CD4-positive, alpha-beta T cell treated with Interleukin-6 for 4 hours (primary cell): ENCODE data around the gene PLSCR3.

ENCODE experiments used
- DNase-seq: peaks from one replicate; pipeline ENCODE4 v3.0.0-alpha.2; 2020; ENCODE audit warnings: mixed read lengths

Gene PLSCR3

GRCh38 chr17:7346761-7347614, 47.3 kb downstream of the PLSCR3 start:
- DNase-seq: no peak

GRCh38 chr17:7343250-7343649, 51.1 kb downstream of the PLSCR3 start:
- DNase-seq: no peak

GRCh38 chr17:7341842-7342241, 52.5 kb downstream of the PLSCR3 start:
- no peak for DNase-seq

- no peak for DNase-seq
Measured at GRCh38 chr17:7340179-7340578, 54.1 kb downstream of the PLSCR3 start.
